Neural progenitor cell (in vitro differentiated cells): Measurements from ENCODE around the gene GALNT7. TPM values are rescaled to one million over a fixed set of nuclear protein-coding genes. Genes with fewer than 3 reads are reported as not detected.

Source experiments
- DNase-seq: peaks from one replicate; pipeline ENCODE4 v3.0.0-alpha.2; 2016; ENCODE audit warnings: low spot score
- H2AFZ ChIP-seq: fragments of 200-600 bp; sonication (generic); replicated peaks from 2 replicates; pipeline ENCODE4 v1.6.1; 2016; ENCODE audit warnings: antibody characterized with exemption
- H3F3A ChIP-seq: fragments of 200-600 bp; sonication (generic); 2 replicates; pipeline ENCODE4 v1.6.1; 2016; ENCODE audit warnings: antibody characterized with exemption, low read depth
- H3K27ac ChIP-seq: fragments of 200-600 bp; sonication (generic); 2 replicates; pipeline ENCODE4 v1.5.1; 2016; ENCODE audit warnings: mild to moderate bottlenecking
- H3K27me3 ChIP-seq: fragments of 200-600 bp; sonication (generic); 2 replicates; pipeline ENCODE4 v1.6.1; 2016; ENCODE audit warnings: mild to moderate bottlenecking, moderate library complexity
- H3K36me3 ChIP-seq: fragments of 200-600 bp; sonication (generic); 2 replicates; pipeline ENCODE4 v1.5.1; 2016
- H3K4me1 ChIP-seq: fragments of 200-600 bp; sonication (generic); 2 replicates; pipeline ENCODE4 v1.6.1; 2016; ENCODE audit warnings: mixed run types
- H3K4me2 ChIP-seq: fragments of 200-600 bp; sonication (generic); 2 replicates; pipeline ENCODE4 v1.6.1; 2016
- H3K4me3 ChIP-seq: fragments of 200-600 bp; sonication (generic); 2 replicates; pipeline ENCODE4 v1.5.1; 2016
- H3K79me2 ChIP-seq: fragments of 200-600 bp; sonication (generic); 2 replicates; pipeline ENCODE4 v1.6.1; 2016; ENCODE audit warnings: low read depth
- H3K9ac ChIP-seq: fragments of 200-600 bp; sonication (generic); 2 replicates; pipeline ENCODE4 v1.6.1; 2016
- H3K9me3 ChIP-seq: fragments of 200-600 bp; sonication (generic); 2 replicates; pipeline ENCODE4 v1.5.1; 2016; ENCODE audit warnings: low read depth
- H4K20me1 ChIP-seq: fragments of 200-600 bp; sonication (generic); 2 replicates; pipeline ENCODE4 v1.6.1; 2016; ENCODE audit warnings: low read depth
- H3K27ac Mint-ChIP-seq: 3 replicates; pipeline ENCODE4 v1.8.0; 2021; ENCODE audit warnings: mixed read lengths
- H3K27me3 Mint-ChIP-seq: 2 replicates; pipeline ENCODE4 v1.8.0; 2022; ENCODE audit warnings: low read depth, mild to moderate bottlenecking, inconsistent platforms, moderate library complexity, mixed read lengths; ENCODE audit not compliant: insufficient read depth
- H3K36me3 Mint-ChIP-seq: 3 replicates; pipeline ENCODE4 v1.8.0; 2021; ENCODE audit warnings: mixed read lengths
- H3K4me1 Mint-ChIP-seq: 3 replicates; pipeline ENCODE4 v1.8.0; 2021; ENCODE audit warnings: mixed read lengths
- H3K4me3 Mint-ChIP-seq: 3 replicates; pipeline ENCODE4 v1.8.0; 2021; ENCODE audit warnings: mild to moderate bottlenecking, moderate library complexity, mixed read lengths
- H3K9me3 Mint-ChIP-seq: 3 replicates; pipeline ENCODE4 v1.8.0; 2020; ENCODE audit warnings: mixed read lengths
- CTCF ChIP-seq: fragments of 200-600 bp; sonication (generic); IDR thresholded peaks from 2 replicates; pipeline ENCODE4 v1.5.1; 2017; ENCODE audit warnings: antibody characterized with exemption, mild to moderate bottlenecking
- EZH2 ChIP-seq: fragments of 200-600 bp; sonication (generic); IDR thresholded peaks from 2 replicates; pipeline ENCODE4 v1.6.1; 2017; ENCODE audit warnings: antibody characterized with exemption, mild to moderate bottlenecking, moderate library complexity
- EZH2phosphoT487 ChIP-seq: fragments of 200-600 bp; sonication (generic); IDR thresholded peaks from 2 replicates; pipeline ENCODE4 v1.6.1; 2017; ENCODE audit warnings: antibody characterized with exemption
- total RNA-seq: library from RNA; depleted of rRNA; stranded (reverse); fragments of >200 nt; gene quantifications from 2 replicates; pipeline ENCODE4 v1.2.3, GENCODE V29; 2015; ENCODE audit warnings: low replicate concordance

Gene GALNT7
- total RNA-seq, 1 donor from 2014 or later, result 62.3 TPM

- TF ChIP-seq EZH2phosphoT487, result no peak
- TF ChIP-seq EZH2, result no peak
- no peaks in the 10 kb centered on the region for H3K27me3 Mint-ChIP-seq
- no peaks in the 10 kb centered on the region for H3K4me1 Mint-ChIP-seq
- Histone ChIP-seq H2AFZ (no peak overlapping the region), H3K27ac (no peak overlapping the region), H3K4me1 (peaks cover 6% of the 10 kb centered on the region), H3K4me2 (no peak overlapping the region), H3K4me3 (no peak overlapping the region), H4K20me1 (no peaks in the 10 kb centered on the region), H3K27me3 (no peaks in the 10 kb centered on the region), H3K79me2 (peaks cover 90% of the 10 kb centered on the region), H3F3A (no peaks in the 10 kb centered on the region), H3K36me3 (peaks cover 8% of the 10 kb centered on the region), H3K9me3 (peaks cover 12% of the 10 kb centered on the region), H3K9ac (no peak overlapping the region)
- H3K36me3 Mint-ChIP-seq, result peaks cover 11% of the 10 kb centered on the region
- DNase-seq, result no peak
- H3K9me3 Mint-ChIP-seq, result peaks cover 12% of the 10 kb centered on the region
- no peak overlapping the region for H3K27ac Mint-ChIP-seq
- H3K4me3 Mint-ChIP-seq, result no peak overlapping the region
Measured at GRCh38 chr4:173199553-173199952, 30.9 kb downstream of the GALNT7 start.

GRCh38 chr4:173200103-173200884, 31.7 kb downstream of the GALNT7 start:
- Histone ChIP-seq H3K79me2 (peaks cover 90% of the 10 kb centered on the region), H3K4me2 (no peak overlapping the region), H3K4me3 (no peak overlapping the region), H4K20me1 (no peaks in the 10 kb centered on the region), H3K27ac (no peak overlapping the region), H3K27me3 (no peaks in the 10 kb centered on the region), H3K9ac (no peak overlapping the region), H3K4me1 (peaks cover 2% of the 10 kb centered on the region), H3K9me3 (peaks cover 12% of the 10 kb centered on the region), H3K36me3 (peaks cover 11% of the 10 kb centered on the region), H2AFZ (no peak overlapping the region), H3F3A (no peaks in the 10 kb centered on the region)
- TF ChIP-seq CTCF, result no peak
- no peak for TF ChIP-seq EZH2phosphoT487
- no peak for TF ChIP-seq EZH2
- Mint-ChIP-seq H3K27ac (no peak overlapping the region), H3K27me3 (no peaks in the 10 kb centered on the region), H3K4me3 (no peak overlapping the region), H3K36me3 (peaks cover 15% of the 10 kb centered on the region), H3K9me3 (peaks cover 16% of the 10 kb centered on the region), H3K4me1 (no peaks in the 10 kb centered on the region)
- no peak for DNase-seq

- Histone ChIP-seq H3F3A (no peaks in the 10 kb centered on the region), H3K27me3 (no peaks in the 10 kb centered on the region), H3K27ac (no peak overlapping the region), H3K9me3 (peaks cover 12% of the 10 kb centered on the region), H2AFZ (no peak overlapping the region), H3K4me2 (no peak overlapping the region), H3K9ac (no peak overlapping the region), H4K20me1 (no peaks in the 10 kb centered on the region), H3K79me2 (peaks cover 87% of the 10 kb centered on the region), H3K4me3 (no peak overlapping the region), H3K4me1 (no peaks in the 10 kb centered on the region), H3K36me3 (peaks cover 11% of the 10 kb centered on the region)
- no peak for DNase-seq
- no peak for TF ChIP-seq EZH2phosphoT487
- TF ChIP-seq CTCF, result no peak
- no peak for TF ChIP-seq EZH2
- H3K36me3 Mint-ChIP-seq, result peaks cover 24% of the 10 kb centered on the region
- H3K4me1 Mint-ChIP-seq, result no peaks in the 10 kb centered on the region
- H3K9me3 Mint-ChIP-seq, result peaks cover 24% of the 10 kb centered on the region
- H3K27me3 Mint-ChIP-seq, result peaks cover 3% of the 10 kb centered on the region
- H3K27ac Mint-ChIP-seq, result no peak overlapping the region
- no peak overlapping the region for H3K4me3 Mint-ChIP-seq
Measured at GRCh38 chr4:173202395-173202794, 33.8 kb downstream of the GALNT7 start.

GRCh38 chr4:173205656-173206055, 37.0 kb downstream of the GALNT7 start:
- H3K9ac ChIP-seq, result no peak overlapping the region
- no peak overlapping the region for H3K4me2 ChIP-seq
- H3K4me3 ChIP-seq, result no peak overlapping the region
- H3K27me3 Mint-ChIP-seq, result peaks cover 3% of the 10 kb centered on the region
- peaks cover 27% of the 10 kb centered on the region for H3K9me3 Mint-ChIP-seq
- H3K4me1 Mint-ChIP-seq, result no peaks in the 10 kb centered on the region
- no peak overlapping the region for H3K4me3 Mint-ChIP-seq
- no peaks in the 10 kb centered on the region for H3K4me1 ChIP-seq
- H3K27me3 ChIP-seq, result no peaks in the 10 kb centered on the region
- H4K20me1 ChIP-seq, result no peaks in the 10 kb centered on the region
- TF ChIP-seq EZH2phosphoT487 (no peak), EZH2 (no peak), CTCF (no peak)
- H3K36me3 Mint-ChIP-seq, result peaks cover 31% of the 10 kb centered on the region
- peaks cover 11% of the 10 kb centered on the region for H3K36me3 ChIP-seq
- H3K79me2 ChIP-seq, result peaks cover 94% of the 10 kb centered on the region
- no peak for DNase-seq
- no peak overlapping the region for H3K27ac Mint-ChIP-seq
- H3F3A ChIP-seq, result no peaks in the 10 kb centered on the region
- H3K9me3 ChIP-seq, result peaks cover 12% of the 10 kb centered on the region
- H3K27ac ChIP-seq, result no peak overlapping the region
- no peak overlapping the region for H2AFZ ChIP-seq
